ENCODE data around the gene SYCE1.
"Not testable (repeated sequence)": the region's sequence is repeated elsewhere in the genome, so short reads cannot be mapped to it uniquely, and the experiment has no call there.

SYCE1 gene

DNA sequence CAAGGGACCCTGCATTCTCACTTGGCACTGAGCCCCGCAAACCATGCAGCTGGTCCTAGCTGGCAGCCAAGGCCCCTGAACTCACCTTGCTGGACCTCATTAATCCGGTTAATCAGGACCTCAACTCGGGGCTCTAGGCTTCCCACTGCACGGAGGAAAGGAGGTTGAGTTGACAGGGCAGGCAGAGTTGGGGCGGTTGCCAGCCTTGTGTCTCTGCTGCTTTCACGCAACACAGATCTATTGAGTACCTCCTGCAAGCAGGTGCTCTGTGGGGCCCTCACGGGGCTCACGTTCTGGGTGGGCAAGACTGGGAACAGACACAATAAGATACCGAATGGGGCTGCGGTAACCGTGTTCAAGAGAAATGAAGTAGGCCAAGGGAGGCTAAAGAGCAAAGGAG, 6.2 kb downstream of the SYCE1 start:
- DNase-seq = no peak

DNA sequence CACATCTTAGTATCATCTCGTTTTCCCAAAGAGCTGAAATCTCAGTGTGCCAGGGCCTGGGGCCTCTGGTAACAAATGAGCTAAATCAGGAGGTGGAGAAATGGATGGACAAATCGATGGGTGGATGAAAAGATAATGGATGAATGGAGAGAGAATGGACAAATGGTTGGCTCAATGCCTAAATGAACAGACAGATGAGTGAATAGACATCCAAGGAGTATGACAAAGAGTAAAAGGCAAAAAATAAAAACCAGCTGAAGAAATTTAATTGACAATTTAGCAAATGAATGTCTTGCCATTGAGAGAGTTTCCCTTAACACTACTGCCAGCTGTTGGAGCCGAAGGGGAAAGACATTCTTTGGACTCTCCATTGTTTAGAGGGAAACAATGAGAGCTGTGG, 8.0 kb downstream of the SYCE1 start:
- no peak for DNase-seq

DNA sequence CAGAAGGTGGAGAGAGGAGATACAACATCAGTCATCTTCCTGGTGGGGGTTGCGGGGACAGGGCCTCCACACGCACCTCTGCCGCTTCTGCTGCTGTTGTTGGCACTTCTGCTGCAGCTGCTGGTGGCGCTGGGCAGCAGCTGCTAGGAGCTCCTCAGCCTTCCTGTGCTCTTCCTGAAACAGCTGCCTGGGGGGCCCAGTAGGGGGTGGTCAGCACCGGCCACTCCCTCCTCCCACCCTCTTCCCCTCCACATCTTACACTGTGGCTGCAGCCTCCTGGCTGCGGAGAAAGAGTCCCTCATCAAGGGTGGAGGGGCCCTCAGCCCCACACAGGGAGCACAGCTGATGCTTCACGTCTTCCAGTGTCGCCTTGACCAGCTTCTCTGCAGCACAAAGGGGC, 9.9 kb downstream of the SYCE1 start:
- DNase-seq = no peak

DNA sequence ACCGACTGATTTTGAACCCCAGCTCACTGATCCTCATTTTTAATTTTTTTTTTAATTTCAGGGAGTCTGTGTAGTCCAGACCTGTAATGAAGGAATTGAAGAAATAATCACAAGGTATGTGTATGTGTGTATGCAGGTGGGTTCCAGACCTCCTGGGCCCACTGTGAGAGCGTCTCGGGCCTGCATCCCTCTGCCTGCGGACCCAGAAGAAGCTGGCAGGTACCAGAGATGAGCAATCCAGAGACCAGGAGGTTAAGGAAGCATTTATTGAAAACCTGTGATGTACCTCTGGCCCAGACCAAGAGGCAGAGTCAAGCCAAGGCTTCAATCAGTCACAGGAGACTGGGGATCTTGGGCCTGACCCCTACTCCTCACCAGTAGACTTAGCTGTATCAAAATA, 10.8 kb downstream of the SYCE1 start:
- no peak for DNase-seq

DNA sequence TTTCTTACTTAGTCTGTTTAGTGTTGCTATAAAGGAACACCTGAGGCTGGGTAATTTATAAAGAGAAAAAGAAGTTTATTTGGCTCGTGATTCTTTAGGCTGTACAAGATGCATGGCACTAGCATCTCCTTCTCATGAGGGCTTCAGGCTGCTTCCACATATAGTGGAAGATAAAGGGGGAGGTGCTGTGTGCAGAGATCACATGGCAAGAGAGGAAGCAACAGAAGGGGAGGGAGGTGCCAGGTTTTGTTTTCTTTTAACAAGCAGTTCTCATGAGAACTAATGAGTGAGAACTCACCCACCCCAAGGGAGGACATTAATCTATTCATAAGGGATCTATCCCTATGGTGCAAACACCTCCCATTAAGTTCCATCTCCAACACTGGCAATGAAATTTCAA, 20.9 kb downstream of the SYCE1 start:
- no peak for DNase-seq

DNA sequence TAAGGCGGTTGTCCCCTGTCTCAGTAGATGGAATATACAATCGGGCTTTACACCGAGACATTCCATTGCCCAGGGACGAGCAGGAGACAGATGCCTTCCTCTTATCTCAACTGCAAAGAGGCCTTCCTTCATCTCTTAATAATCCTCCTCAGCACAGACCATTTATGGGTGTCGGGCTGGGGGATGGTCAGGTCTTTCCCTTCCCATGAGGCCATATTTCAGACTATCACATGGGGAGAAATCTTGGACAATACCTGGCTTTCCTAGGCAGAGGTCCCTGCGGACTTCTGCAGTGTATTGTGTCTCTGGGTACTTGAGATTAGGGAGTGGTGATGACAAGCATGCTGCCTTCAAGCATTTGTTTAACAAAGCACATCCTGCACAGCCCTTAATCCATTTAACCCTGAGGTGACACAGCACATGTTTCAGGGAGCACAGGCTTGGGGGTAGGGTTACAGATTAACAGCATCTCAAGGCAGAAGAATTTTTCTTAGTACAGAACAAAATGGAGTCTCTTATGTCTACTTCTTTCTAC, 23.9 kb downstream of the SYCE1 start:
- not testable (repeated sequence) for DNase-seq

DNA sequence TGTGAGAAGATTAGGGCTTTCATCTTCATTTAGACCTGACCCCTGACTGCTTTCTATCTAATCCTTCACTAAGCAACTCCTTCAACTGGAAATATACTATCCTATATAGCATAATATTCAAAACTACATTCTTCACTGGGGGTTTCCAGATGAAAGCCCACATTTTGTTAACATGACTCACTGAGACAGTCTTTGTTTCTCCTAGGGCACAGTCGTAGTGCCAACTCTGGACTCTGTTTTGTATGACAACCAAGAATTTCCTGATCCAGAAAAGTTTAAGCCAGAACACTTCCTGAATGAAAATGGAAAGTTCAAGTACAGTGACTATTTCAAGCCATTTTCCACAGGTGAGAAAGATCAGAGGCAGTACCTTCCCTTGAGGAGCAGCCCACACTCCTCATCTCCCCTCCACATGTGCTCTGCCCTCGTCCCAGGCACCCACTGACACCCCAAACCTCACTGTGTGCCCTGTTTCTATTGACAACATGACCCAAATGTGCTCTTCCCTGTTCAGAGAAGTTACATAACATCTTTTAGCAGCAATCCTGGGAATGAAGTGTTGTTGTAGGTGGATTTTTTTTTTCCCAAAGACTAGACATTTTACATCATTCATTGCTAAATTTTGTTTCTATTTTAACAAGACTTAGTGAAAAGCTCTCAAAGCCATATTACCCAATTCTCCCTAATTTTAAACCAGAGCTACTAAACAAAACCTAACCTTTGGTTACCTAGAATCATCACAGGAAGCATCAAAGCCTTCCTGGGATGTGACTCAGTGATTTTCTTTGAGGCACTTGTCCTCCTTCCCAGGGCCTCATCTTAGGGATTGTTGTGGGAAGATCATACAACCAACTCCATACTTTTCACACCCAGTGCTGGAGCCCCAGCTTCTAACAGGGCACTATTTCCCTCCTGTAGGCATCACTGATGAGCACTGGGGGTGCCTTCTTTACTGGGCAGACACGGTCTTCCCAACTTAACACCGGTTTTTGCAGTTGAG, 27.5 kb downstream of the SYCE1 start:
- no peak for DNase-seq

DNA sequence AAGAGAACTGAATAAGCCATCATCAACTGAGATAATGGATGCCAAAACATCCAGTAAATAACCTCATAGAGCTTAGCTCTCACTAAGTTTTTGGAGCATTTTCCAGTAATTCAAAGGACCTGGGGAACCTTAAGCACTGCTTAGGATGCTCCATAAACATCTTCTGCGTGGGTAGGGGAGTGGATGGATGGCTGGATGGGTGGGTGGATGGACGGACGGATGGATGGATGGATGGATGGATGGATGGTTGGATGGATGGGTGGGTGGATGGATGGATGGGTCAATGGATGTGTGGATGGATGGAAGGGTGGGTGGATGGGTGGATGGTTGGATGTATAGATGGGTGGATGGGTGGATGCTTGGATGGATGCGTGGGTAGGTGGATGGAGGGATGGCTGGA, 29.2 kb downstream of the SYCE1 start:
- no peak for DNase-seq

DNA sequence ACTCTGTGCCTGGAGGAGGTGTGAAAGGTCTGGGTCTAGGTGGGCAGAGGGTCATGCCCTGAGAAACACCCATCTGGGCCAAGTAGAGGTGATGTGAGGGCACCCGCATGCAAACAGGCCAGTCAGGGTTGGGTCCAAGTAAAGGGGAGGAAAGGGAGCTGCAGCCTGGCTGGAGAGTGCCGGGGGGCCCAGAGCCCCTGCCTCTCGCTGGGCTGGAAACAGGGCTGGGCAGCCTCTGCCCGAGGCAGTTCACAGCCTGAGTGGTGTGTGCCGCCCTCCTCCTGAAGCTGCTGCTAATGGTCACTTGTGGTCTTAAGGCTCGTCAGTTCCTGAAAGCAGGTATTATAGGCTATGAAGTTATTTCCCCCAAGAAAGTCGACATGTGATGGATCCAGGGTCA, 31.0 kb downstream of the SYCE1 start:
- DNase-seq = no peak

DNA sequence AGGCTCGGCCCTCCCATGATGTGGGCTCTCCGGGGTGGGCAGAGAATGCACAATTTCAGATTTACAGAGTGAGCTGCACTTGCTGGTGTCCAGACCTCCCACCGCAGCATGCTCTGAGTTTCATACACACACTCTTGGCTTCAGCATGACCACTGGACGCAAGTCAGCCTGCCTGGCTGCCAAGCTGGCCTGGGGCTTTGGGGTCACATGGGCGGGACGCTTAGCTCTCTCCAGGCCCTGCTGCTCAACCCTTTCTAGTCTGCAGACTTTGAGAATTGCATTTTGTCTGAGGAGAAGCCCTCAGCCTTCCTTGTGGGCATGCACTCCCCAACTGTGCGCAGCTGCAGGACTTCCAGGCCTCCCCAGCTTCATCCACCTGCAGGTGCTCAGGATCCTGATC, 32.5 kb downstream of the SYCE1 start:
- peak in 3 of 56 donors; percentile 16 to 52 (median 22) for DNase-seq

DNA sequence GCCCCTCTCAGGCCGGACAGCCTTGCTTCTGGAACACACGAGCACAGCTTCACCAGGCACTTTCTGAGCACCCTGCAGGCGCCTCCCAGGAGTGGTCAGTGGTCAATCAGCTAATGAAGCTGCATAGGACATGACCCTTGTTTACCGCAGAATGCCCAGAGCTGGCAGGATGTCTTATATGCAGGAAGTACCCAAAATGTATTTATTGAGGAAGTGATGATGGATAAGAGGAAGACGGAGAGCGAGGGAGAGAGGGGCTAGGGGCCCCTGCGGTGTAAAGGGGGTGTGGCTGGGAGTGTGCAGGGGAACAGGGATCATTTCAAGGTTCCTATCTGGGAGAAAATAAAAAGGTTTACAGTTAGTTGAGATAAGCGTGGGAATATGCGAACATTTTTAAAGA, 34.9 kb downstream of the SYCE1 start:
- no peak for DNase-seq

DNA sequence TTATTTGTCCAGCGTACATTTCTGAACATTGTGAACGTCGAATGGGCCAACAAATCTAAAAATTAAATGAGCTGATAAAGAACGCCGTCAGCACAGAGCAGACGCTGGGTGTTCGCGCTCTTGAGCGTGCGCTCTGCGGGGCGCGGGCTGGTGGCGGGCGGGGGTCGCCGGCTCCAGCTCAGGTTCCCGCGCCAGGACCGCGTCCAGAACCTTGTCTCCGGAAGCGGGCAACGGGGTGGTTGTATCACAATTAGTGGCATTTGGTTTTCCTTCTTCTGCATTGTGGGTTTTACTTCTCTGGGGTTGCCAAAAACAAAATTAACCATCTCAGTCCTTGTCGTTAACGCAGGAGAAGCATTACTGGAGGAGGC, 35.8 kb downstream of the SYCE1 start:
- no peak for DNase-seq

DNA sequence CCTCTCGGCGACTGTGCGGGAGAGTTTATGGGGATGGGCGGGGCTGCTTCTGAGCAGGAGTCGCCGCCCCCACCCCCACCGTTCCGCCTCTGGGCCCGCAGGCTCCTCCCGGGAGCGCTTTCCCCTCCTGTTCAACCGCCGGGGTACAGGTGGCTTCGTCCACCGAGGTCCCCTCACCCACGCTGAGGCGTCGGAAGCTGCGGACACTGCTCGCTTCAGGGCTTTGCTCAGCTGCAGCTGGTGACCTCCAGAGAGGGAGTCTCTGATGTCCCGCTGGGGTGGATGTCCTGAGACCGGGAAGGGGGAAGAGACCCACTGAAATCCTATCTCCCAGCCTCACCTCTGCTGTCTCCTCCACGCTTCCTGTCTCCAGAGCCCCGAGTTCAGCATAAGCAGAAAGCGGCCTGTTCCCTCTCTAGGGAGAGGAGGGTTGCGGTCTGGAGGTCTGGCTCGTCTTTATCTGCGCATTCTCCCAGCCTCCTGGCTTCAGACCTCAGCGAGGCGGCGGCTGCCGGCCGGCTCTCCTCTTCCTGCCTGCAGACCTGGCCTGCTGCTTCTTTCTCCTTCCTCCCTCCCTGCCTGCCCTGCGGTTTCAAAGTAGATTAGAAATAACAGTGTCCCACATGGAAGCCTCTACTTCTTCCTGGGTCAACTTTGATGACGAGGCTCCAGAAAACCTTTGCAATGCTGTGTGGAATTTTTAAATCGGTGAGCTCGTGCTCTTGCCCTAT, 36.4 kb downstream of the SYCE1 start:
- DNase-seq = no peak

DNA sequence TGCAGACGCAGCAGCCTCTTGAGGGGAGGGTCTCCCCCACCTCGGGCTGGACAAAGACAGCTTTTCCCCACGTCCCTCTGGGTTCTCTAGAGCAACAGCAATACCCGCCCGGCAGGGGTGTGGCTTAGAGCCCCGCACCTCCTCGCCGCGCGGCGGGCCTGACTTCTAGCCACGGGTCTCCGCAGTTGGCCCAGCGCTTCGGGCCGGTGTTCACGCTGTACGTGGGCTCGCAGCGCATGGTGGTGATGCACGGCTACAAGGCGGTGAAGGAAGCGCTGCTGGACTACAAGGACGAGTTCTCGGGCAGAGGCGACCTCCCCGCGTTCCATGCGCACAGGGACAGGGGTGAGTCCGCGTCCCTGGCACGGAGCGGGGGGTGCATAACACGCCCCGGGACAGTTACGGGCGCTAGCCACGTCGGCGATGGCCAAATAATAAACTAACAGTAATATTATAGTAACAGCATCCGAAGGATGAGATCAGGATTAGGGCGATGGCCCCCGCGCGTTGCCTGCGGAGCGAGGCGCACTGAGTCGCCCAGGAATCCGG, 37.0 kb downstream of the SYCE1 start:
- no peak for DNase-seq

DNA sequence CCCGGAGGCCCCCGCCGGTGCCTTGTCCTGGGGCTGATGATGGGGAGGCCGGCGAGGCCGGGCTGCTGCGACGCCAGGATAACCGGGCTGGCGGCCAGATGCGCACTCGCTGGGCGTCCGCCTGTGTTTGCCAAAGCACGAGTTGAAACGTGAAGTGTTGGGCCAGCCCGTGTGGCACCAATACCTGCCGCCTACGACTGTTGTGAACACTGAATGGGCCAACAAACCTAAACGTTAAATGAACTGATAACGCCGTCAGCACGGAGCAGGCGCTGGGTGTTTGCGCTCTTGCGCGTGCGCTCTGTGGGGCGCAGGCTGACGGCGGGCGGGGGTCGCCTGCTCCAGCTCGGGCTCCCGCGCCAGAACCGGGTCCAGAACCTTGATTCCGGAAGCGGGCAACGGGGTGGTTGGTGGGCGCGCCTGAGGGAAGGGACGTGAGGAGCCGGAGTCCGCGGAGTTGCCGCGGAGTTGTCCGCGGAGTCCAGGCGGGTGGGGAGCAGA, 37.6 kb downstream of the SYCE1 start:
- DNase-seq = peak in 4 of 56 donors; percentile 12 to 33 (median 19)

DNA sequence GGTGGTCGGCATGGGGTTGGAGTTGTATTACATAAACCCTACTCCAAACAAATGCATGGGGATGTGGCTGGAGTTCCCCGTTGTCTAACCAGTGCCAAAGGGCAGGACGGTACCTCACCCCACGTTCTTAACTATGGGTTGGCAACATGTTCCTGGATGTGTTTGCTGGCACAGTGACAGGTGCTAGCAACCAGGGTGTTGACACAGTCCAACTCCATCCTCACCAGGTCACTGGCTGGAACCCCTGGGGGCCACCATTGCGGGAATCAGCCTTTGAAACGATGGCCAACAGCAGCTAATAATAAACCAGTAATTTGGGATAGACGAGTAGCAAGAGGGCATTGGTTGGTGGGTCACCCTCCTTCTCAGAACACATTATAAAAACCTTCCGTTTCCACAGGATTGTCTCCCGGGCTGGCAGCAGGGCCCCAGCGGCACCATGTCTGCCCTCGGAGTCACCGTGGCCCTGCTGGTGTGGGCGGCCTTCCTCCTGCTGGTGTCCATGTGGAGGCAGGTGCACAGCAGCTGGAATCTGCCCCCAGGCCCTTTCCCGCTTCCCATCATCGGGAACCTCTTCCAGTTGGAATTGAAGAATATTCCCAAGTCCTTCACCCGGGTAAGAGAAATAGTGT, 38.3 kb downstream of the SYCE1 start, which contains the start of gene CYP2E1:
Gene CYP2E1 (plus strand): TSS at position 407 of the 632 bp plus-strand sequence. CDS start 33 bp downstream, at position 440.
- no peak for DNase-seq

DNA sequence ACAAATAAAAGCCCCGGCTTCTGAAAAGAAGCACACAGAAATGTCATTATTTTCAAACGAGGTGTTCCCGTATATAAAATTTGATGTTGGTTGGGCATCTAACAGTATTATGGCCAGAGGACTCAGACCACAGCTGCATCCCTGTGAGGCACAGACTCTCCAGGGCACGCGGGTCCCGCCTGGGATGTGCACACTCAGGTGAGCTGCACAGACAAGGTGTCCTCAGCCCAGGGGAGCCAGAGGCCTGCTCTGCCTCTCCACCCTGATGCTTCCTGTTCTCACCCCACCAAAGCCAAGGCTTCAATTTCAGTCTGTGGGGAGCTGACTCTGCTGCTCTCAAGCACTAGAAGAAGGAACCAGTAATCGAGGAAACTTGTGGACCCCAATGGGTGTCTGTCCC, 39.9 kb downstream of the SYCE1 start:
- no peak for DNase-seq

DNA sequence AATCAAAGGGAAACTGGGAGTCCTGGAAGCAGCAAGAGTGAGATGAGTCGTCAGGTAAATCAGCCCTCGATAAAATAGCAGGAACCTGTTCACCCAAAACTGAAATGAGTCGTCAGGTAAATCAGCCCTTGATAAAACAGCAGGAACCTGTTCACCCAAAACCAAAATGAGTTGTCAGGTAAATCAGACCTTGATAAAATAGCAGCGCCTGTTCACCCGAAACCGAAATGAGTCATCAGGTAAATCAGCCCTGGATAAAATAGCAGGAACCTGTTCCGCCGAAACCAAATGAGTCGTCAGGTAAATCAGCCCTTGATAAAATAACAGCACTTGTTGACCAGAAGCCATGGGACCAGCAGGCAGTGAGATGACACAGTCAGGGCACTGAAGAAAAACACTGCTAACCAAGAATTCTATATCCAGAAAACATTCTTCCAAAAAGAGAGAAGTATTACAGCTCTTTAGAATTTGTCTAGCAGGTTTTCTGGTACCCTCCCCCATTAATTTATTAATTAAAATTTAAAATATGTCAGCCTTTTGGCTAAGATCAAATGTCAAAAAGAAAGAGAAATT, 41.7 kb downstream of the SYCE1 start:
- no peak for DNase-seq

DNA sequence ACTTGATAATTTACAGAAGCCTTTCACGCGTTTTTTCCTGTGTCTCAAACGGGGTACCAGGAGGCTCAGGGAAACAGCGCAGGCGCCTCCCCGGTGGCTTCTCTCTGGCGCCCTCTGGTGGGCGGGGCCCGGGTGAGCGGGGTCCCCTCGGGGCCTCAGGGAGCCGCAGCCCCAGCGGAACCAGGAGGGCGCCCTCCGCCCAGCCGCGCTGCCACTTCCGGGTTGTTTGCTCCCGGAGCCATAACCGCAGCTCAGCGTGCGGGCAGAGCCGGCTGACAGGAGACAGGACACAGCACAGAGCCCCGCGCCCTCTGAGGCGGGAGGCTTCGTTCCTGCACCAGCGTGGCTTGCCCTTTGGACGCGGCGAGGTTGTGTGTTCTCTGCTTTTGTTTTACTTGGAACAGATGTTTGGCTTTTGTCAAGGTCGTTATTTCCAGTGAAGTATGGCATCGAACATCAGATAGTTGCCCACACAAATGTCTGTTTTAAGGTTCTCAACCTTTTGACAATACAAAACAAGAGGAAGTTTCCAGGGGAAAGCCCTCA, 45.1 kb downstream of the SYCE1 start:
- DNase-seq = peak in 51 of 56 donors; percentile 13 to 84 (median 52)

DNA sequence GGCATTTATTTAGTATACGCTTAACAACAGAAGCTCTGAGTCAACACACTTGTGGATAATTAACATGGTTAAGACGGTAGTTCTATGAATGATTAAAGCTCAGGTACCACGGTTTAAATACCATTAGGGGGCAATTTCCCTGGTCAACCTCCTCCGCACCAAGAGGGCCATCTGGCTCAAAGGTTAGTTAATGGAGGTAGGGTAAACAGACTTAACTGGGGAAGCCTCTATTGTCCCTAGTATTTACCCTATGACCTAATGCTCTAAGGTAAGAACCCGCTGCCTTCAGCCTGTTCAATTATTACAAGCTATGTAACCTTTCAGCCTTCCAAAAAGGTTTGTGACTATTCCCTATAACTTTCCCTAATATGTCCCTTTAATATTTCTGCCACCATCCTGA, 46.9 kb downstream of the SYCE1 start:
- not testable (repeated sequence) for DNase-seq

Data from amygdala (tissue), 56 donors.